HFF-Myc (cell line): ENCODE results near the gene RPL32.
"Not testable (repeated sequence)": the region's sequence is repeated elsewhere in the genome, so short reads cannot be mapped to it uniquely, and the experiment has no call there.

ENCODE experiments used
- DNase-seq: peaks from one replicate; pipeline ENCODE4 v3.0.0-alpha.2; 2011; ENCODE audit warnings: low read depth; ENCODE audit errors: extremely low read depth
- H3K4me3 ChIP-seq: replicated peaks from 2 replicates; pipeline ENCODE4 v1.5.1; 2011; ENCODE audit warnings: low read depth, mild to moderate bottlenecking, control low read depth, low read length
- CTCF ChIP-seq: IDR thresholded peaks from 2 replicates; pipeline ENCODE4 v1.5.1; 2012; ENCODE audit warnings: mild to moderate bottlenecking, low read depth, low read length, control low read depth; ENCODE audit errors: missing control alignments

RPL32 gene

GRCh38 chr3:12884186-12884680 lies 42.9 kb upstream of the RPL32 start:
- no peak for TF ChIP-seq CTCF
- H3K4me3 ChIP-seq: no peak overlapping the region
- no peak for DNase-seq

- no peak for DNase-seq
Observed at GRCh38 chr3:12882336-12883310, 41.3 kb upstream of the RPL32 start.

GRCh38 chr3:12881858-12882257 lies 40.5 kb upstream of the RPL32 start:
- H3K4me3 ChIP-seq, DNase-seq: not testable (repeated sequence)

More at GRCh38 chr3:12882336-12883310, 41.3 kb upstream of the RPL32 start:
- TF ChIP-seq CTCF: no peak
- no peak overlapping the region for H3K4me3 ChIP-seq

GRCh38 chr3:12879191-12879815 lies 37.9 kb upstream of the RPL32 start:
- no peak for DNase-seq
- no peak for TF ChIP-seq CTCF

GRCh38 chr3:12878758-12879157 lies 37.4 kb upstream of the RPL32 start:
- H3K4me3 ChIP-seq, DNase-seq: not testable (repeated sequence)

More at GRCh38 chr3:12879191-12879815, 37.9 kb upstream of the RPL32 start:
- H3K4me3 ChIP-seq: no peak overlapping the region

GRCh38 chr3:12878141-12878574 lies 36.8 kb upstream of the RPL32 start:
- no peak for DNase-seq
- TF ChIP-seq CTCF: no peak
- H3K4me3 ChIP-seq: no peak overlapping the region

- no peak for TF ChIP-seq CTCF
- no peak for DNase-seq
- no peak overlapping the region for H3K4me3 ChIP-seq
Observed at GRCh38 chr3:12877040-12877439, 35.7 kb upstream of the RPL32 start.
